ENCODE data around the gene RABAC1.
"Not testable (repeated sequence)": the region's sequence is repeated elsewhere in the genome, so short reads cannot be mapped to it uniquely, and the experiment has no call there.

Gene RABAC1

GRCh38 chr19:41915776-41916414, 43.2 kb downstream of the RABAC1 start:
- DNase-seq (ENCODE audit: low read depth in 3 of 3): no peak

DNA sequence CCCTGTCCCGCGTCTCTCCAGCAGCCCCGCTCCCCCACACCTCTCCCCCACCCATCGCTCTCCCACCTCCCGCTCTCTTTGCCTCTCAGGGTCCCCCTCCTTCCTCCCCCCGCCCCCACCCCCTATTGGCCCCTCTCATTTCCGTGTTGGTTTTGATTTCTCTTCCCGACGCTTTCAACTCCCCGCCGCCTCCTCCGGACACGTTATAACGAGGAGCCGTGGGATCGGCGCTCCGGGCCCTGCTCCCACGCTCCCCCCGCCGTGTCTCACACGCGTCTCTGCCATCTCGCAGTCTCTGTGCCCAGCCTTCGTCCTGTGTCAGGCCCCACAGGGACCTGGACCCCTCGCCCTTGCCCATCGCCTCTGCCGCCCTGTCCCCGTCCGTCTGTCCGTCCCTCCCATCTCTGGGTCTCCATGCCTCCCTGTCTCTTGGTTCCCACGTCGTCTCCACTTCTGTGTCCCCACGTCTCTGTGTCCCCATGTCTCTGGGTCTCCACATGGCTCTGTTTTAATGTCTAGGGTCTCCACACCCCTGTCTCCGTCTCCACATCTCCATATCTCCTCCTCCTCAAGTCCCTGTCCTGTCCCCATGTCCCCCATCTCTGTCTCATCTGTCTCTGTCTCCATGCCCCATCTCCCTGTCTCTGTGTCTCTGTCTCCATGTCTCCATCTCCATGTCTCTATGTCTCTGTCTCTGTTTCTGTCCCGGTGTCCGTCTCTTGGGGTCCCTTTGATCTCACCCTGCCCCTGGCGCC, 43.9 kb downstream of the RABAC1 start:
- no peak for DNase-seq (ENCODE audit: low read depth in 3 of 3)

GRCh38 chr19:41914424-41914834, 44.7 kb downstream of the RABAC1 start:
- DNase-seq (ENCODE audit: low read depth in 3 of 3): not testable (repeated sequence)

DNA sequence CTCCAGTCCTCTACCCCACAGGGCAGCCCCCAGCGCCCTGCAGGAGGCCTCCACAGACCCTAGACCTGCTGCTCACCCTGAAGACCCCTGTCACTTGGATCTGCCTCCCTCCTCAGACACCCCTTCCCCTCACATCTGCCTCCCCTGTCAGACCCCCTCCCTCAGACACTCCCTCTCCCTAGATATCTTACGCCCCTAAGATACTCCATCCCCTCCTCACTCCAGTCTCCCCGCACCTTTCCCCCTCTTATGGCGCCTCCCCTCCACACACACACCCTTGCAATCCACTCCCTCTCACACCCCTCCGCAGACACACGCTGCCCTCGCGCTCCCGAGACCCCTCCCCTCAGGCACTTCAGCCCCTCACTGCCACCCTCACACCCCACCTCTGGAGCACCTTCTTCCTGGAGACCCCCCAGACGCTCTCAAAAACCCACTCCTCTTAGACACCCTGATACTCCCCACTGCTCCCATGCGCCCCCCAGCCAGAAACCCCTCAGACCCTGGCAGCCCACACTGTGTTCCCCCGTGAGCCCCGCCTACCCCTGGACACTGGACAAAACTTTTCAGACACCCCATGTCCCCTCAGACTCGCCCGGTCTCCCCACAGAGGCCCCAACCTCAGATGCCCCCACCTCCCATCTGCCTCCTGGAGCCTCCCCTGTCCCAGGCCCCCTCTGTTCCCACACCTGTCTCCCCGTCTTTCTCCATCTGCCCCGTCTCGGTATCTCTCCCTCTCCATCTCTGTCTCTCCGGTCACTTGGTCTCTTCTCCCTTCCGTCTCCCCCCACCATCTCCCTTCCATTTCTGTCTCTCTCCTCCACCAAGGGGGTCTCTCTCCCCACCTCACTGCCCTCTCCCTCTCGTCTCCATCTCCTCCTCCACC, 45.3 kb downstream of the RABAC1 start:
- no peak for DNase-seq (ENCODE audit: low read depth in 3 of 3)

- DNase-seq (ENCODE audit: low read depth in 3 of 3): no peak
Measured at GRCh38 chr19:41912899-41913537, 46.1 kb downstream of the RABAC1 start.

GRCh38 chr19:41911889-41912731, 47.0 kb downstream of the RABAC1 start:
- no peak for DNase-seq (ENCODE audit: low read depth in 3 of 3)

DNA sequence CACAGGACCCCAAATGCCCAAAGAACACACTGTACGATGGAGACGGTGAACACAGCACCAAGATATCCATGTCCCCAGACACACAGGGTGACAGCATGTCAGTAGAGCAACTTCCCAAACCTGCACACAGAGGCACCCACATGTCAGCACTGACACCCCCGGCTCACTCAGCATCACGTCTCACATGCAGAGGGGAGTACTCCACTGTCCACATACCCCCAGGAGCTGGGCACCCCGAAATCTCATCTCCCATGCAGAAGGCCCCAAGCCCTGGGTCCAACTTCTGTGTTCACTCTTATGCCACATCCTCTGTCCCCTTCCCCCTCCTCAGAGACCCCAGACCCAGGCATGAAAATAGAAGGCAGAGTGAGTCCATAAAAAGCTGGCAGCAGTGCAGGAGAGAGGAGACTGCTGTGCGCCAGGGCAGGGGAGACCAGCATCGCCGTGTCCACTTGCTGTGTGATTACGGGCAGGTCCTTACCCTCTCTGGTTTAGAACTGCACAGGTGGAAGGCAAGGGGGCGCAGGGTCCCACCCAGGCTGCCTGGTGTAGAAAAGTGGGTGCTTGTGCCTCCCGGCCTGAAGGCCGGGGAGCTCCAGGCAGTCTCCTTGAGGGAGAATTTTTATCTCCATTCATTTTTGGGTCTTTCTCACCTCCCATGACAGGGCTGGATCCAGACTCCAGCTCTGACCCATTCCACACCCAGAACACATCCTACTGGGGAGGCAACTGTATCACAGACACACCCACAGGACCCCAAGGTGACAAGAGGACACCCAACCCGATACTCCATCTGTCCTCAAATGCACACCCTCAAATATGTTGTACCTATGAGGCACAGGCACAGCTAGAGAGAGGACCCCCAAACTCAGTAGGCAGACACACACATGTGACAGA, 47.9 kb downstream of the RABAC1 start:
- no peak for DNase-seq (ENCODE audit: low read depth in 3 of 3)

DNA sequence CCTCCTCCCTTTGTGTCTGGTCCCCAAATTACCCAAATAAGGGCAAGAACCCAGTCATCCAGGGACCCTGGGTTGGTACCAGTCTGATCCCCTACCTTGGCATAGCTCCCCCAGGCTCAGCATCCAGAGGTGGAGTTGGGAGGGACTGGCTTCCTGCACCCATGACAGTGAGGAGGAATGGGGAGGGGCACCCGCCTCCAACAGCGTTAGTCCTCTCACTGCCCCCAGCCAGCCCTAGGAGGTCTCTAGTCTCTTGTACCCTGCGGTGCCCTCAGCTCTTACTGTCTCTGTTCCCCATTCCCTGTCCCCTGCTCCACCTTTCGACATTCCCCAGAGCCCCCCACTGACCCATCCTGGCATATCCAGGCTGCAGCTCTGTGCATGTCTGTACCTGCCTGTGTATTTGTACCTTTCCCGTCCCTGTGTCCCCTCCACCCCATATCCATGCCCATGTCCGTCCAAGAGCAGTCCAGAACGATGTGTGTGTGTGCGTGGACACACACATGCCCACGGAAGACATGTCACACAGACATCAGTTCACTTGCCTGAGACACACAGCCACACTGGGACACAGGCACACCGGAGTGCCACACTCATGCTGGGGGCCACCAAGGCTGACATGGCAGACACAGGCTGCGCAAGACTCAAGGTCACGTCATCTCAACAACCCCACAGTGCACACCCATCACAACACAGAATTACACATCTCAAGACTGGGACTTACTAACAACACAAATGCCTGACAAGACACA, 48.7 kb downstream of the RABAC1 start:
- no peak for DNase-seq (ENCODE audit: low read depth in 3 of 3)

DNA sequence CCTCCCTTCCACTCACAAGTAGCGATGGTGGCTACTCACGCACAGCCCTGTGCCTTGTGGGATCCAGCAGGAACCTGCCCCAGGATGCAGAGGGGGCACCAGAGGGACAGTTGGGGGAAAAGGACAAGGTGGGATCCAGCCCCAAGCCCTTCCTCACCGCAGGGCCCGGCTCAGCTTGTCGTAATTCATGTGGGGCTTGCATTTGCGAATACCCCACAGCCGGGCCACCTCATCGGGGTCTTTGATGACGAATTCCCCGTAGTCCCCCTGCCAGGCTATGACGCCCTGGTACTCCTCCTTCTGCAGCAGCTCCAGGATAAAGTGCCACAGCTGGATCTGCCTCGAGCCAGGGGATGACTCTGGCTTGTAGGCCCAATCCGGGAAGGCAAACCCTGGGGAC, 49.4 kb downstream of the RABAC1 start:
- DNase-seq (ENCODE audit: low read depth in 3 of 3): no peak

- DNase-seq (ENCODE audit: low read depth in 3 of 3): no peak
Measured at GRCh38 chr19:41908724-41909464, 50.2 kb downstream of the RABAC1 start.

GRCh38 chr19:41907994-41908615, 51.0 kb downstream of the RABAC1 start:
- DNase-seq (ENCODE audit: low read depth in 3 of 3): no peak

DNA sequence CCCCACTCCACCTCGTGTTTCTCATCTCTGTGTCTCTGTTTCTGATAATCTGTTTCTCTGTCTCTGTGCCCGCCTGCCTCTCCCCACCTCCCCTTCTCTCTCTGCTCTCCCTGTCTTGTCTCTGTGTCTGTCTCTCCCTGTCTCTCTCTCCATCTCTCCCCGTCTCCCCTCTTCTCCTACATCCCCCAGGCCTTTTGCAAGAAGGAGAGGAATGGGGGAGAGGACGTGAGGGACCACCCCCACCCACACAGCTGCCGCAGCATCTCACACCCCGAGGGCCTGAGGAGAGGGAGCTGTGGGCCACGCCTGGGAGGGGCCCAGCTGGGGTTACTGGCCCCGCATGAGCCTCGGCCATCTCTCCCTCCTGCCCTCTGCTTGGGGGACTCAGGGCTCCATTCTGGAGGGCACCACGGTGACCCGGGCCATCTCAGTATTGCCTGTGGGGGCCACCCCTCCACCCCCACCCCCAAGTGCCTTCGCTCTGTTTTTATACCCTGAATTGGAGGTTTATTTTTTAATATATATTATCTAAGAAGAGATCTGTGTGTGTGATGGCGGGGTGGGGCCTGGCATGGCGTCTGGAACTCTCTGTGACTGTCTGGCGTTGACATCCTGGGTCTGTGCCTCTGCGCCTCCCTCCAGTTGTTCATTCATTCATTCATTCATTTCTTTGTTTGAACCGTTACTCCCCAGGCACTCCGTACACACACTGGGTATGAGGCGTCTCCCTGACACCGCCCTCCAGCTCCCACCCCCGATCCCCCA, 52.0 kb downstream of the RABAC1 start:
- no peak for DNase-seq (ENCODE audit: low read depth in 3 of 3)
